Measurements from ENCODE around the gene ARFIP1. TPM values are rescaled to one million over a fixed set of nuclear protein-coding genes. Genes with fewer than 3 reads are reported as not detected.

The ARFIP1 gene
- total RNA-seq, 1 donor from 2014 or later: 26.2 TPM

GRCh38 chr4:152926959-152927358 is 147.2 kb downstream of the ARFIP1 start:
- H3K4me3 Mint-ChIP-seq: no peak overlapping the region
- H3K36me3 Mint-ChIP-seq: peaks cover 4% of the 10 kb centered on the region
- DNase-seq (ENCODE audit: low spot score in 2 of 2, unreplicated experiment in 2 of 2): no peak
- H3K9me3 Mint-ChIP-seq: peaks cover 1% of the 10 kb centered on the region
- TF ChIP-seq, protein P1, sequence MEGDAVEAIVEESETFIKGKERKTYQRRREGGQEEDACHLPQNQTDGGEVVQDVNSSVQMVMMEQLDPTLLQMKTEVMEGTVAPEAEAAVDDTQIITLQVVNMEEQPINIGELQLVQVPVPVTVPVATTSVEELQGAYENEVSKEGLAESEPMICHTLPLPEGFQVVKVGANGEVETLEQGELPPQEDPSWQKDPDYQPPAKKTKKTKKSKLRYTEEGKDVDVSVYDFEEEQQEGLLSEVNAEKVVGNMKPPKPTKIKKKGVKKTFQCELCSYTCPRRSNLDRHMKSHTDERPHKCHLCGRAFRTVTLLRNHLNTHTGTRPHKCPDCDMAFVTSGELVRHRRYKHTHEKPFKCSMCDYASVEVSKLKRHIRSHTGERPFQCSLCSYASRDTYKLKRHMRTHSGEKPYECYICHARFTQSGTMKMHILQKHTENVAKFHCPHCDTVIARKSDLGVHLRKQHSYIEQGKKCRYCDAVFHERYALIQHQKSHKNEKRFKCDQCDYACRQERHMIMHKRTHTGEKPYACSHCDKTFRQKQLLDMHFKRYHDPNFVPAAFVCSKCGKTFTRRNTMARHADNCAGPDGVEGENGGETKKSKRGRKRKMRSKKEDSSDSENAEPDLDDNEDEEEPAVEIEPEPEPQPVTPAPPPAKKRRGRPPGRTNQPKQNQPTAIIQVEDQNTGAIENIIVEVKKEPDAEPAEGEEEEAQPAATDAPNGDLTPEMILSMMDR (IDR thresholded peaks at IDR 0.05; ENCODE audit: unreplicated experiment): no peak
- H3K27me3 Mint-ChIP-seq (ENCODE audit: low read depth): no peaks in the 10 kb centered on the region
- H3K4me1 Mint-ChIP-seq: no peaks in the 10 kb centered on the region
- H3K27ac Mint-ChIP-seq: no peak overlapping the region

GRCh38 chr4:152927737-152928136 is 148.0 kb downstream of the ARFIP1 start:
- H3K4me1 Mint-ChIP-seq: no peaks in the 10 kb centered on the region

GRCh38 chr4:152928286-152928685 is 148.5 kb downstream of the ARFIP1 start:
- TF ChIP-seq, protein P1 (IDR thresholded peaks at IDR 0.05; ENCODE audit: unreplicated experiment): no peak
- no peak overlapping the region for H3K27ac Mint-ChIP-seq
- H3K4me1 Mint-ChIP-seq: no peaks in the 10 kb centered on the region
- no peak overlapping the region for H3K4me3 Mint-ChIP-seq
- peaks cover 3% of the 10 kb centered on the region for H3K36me3 Mint-ChIP-seq
- peaks cover 5% of the 10 kb centered on the region for H3K27me3 Mint-ChIP-seq (ENCODE audit: low read depth)
- no peak for DNase-seq (ENCODE audit: low spot score in 2 of 2, unreplicated experiment in 2 of 2)
- H3K9me3 Mint-ChIP-seq: no peaks in the 10 kb centered on the region

More at GRCh38 chr4:152927737-152928136, 148.0 kb downstream of the ARFIP1 start:
- no peak overlapping the region for H3K4me3 Mint-ChIP-seq
- peaks cover 2% of the 10 kb centered on the region for H3K27me3 Mint-ChIP-seq (ENCODE audit: low read depth)
- H3K27ac Mint-ChIP-seq: no peak overlapping the region
- TF ChIP-seq, protein P1 (IDR thresholded peaks at IDR 0.05; ENCODE audit: unreplicated experiment): no peak
- no peak for DNase-seq (ENCODE audit: low spot score in 2 of 2, unreplicated experiment in 2 of 2)
- H3K36me3 Mint-ChIP-seq: peaks cover 3% of the 10 kb centered on the region
- H3K9me3 Mint-ChIP-seq: no peaks in the 10 kb centered on the region

- Mint-ChIP-seq H3K27ac (no peak overlapping the region), H3K9me3 (no peaks in the 10 kb centered on the region), H3K4me3 (no peak overlapping the region), H3K27me3 (ENCODE audit: low read depth) (peaks cover 19% of the 10 kb centered on the region), H3K4me1 (no peaks in the 10 kb centered on the region), H3K36me3 (peaks cover 3% of the 10 kb centered on the region)
- TF ChIP-seq, protein P1 (IDR thresholded peaks at IDR 0.05; ENCODE audit: unreplicated experiment): no peak
- DNase-seq (ENCODE audit: low spot score in 2 of 2, unreplicated experiment in 2 of 2): no peak
These were observed 150.1 kb downstream of the ARFIP1 start for GRCh38 chr4:152929888-152930287.

DNA sequence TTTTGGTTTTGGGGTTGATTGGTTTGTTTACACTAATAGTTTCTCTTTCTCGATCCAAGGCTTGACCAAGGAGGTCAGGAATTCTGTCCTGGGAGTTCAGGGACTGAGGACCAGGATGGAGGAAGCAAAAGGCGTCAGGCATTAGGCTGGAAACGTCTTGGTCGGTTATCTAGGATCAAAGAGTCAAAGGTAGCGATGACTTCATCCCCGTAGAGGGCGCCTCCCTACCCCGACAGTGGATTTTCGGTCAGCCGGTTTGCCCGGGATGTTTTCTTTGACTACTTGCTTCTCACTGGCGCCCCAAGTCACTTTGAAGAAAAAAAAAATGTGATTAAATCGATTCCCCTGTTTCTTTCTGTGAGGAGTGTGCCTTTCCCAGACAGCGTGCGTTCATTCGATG is 155.4 kb downstream of the ARFIP1 start:
- Mint-ChIP-seq H3K27me3 (ENCODE audit: low read depth) (peaks cover 52% of the 10 kb centered on the region), H3K27ac (peak overlapping the region; percentile 48), H3K4me3 (peak overlapping the region; percentile 71), H3K9me3 (no peaks in the 10 kb centered on the region), H3K4me1 (peaks cover 15% of the 10 kb centered on the region), H3K36me3 (no peaks in the 10 kb centered on the region)
- no peak for DNase-seq (ENCODE audit: low spot score in 2 of 2, unreplicated experiment in 2 of 2)
- TF ChIP-seq, protein P1 (IDR thresholded peaks at IDR 0.05; ENCODE audit: unreplicated experiment): no peak

Measured in mesothelial cell of epicardium (in vitro differentiated cells).